Measurements from ENCODE around the gene ATP5F1B. TPM values are rescaled to one million over a fixed set of nuclear protein-coding genes. Genes with fewer than 3 reads are reported as not detected.

The ATP5F1B gene
- total and polyA plus RNA-seq, 2 of the 13 experiments (the other 11 are each of a cell fraction or from before 2014, with no cell fraction given): 1,051 to 1,180 TPM

GRCh38 chr12:56688129-56688845, 42.5 kb upstream of the ATP5F1B start, which contains the start of gene PTGES3 (continued):
- TF ChIP-seq SIX4 (CRISPR knock-in tag; IDR thresholded peaks at IDR 0.05): no peak
- no peak for TF ChIP-seq TCF7L2 (IDR thresholded peaks at IDR 0.05; ENCODE audit: low read depth, low read length)
- 0 out of 2 replicates have a peak, but pooled peaks have one; percentile 4 for TF ChIP-seq CHCHD3 (CRISPR knock-in tag; IDR thresholded peaks at IDR 0.05)
- peak; percentile 79 for TF ChIP-seq ZNF616 (CRISPR knock-in tag; IDR thresholded peaks at IDR 0.05; ENCODE audit: low read depth)
- peak; percentile 87 for TF ChIP-seq NFE2L2 (IDR thresholded peaks at IDR 0.05; ENCODE audit: low read length)
- peak; percentile 84; the same call in 1 of the 2 replicates for TF ChIP-seq ZNF446 (CRISPR knock-in tag; IDR thresholded peaks at IDR 0.05)
- TF ChIP-seq ZNF7 (CRISPR knock-in tag; IDR thresholded peaks at IDR 0.05): no peak
- peak; percentile 28; the same call in 1 of the 2 replicates for TF ChIP-seq ZNF614 (CRISPR knock-in tag; IDR thresholded peaks at IDR 0.05; ENCODE audit: borderline replicate concordance)
- TF ChIP-seq SNAPC5 (CRISPR knock-in tag; IDR thresholded peaks at IDR 0.05; ENCODE audit: borderline replicate concordance): peak; percentile 93
- peak; percentile 59; the same call in 1 of the 2 replicates for TF ChIP-seq ZNF777 (CRISPR knock-in tag; IDR thresholded peaks at IDR 0.05)
- TF ChIP-seq RXRB (CRISPR knock-in tag; IDR thresholded peaks at IDR 0.05; ENCODE audit: borderline replicate concordance): peak; percentile 67; the same call in 1 of the 2 replicates
- TF ChIP-seq ZNF687 (CRISPR knock-in tag; IDR thresholded peaks at IDR 0.05): peak; percentile 100
- no peak for TF ChIP-seq ZNF737 (CRISPR knock-in tag; IDR thresholded peaks at IDR 0.05; ENCODE audit: borderline replicate concordance)
- TF ChIP-seq ZNF552 (CRISPR knock-in tag; IDR thresholded peaks at IDR 0.05; ENCODE audit: borderline replicate concordance): peak; percentile 79
- no peak for TF ChIP-seq STAT6 (CRISPR knock-in tag; IDR thresholded peaks at IDR 0.05; ENCODE audit: borderline replicate concordance)
- peak; percentile 62 for TF ChIP-seq ZNF770 (CRISPR knock-in tag; IDR thresholded peaks at IDR 0.05)
- peak; percentile 90 for TF ChIP-seq E2F1 (CRISPR knock-in tag; IDR thresholded peaks at IDR 0.05)

All from HepG2 (cell line).